GM23338 (cell line): ENCODE data around the gene PTPN5.

Experiments used
- CREB1 ChIP-seq: fragments of 250-450 bp; sonication (Bioruptor Pico); IDR thresholded peaks from 2 replicates; pipeline ENCODE4 v1.5.0; 2020; ENCODE audit warnings: low read depth, mild to moderate bottlenecking, moderate library complexity
- CTCF ChIP-seq, 2 experiments: fragments of 200-600 bp in 1 of 2; sonication (generic) in 1 of 2; conservative IDR thresholded peaks; 2 replicates each; pipeline versions ENCODE4 v1.5.1 to v1.6.1; 2016 to 2017; ENCODE audit warnings: antibody characterized with exemption in 2 of 2, low read depth in 2 of 2, mild to moderate bottlenecking in 2 of 2, moderate library complexity in 1 of 2
- EZH2 ChIP-seq: fragments of 200-600 bp; sonication (generic); IDR thresholded peaks from one replicate; pipeline ENCODE4 v1.8.0; 2017; ENCODE audit warnings: antibody characterized with exemption, mild to moderate bottlenecking, low read depth; ENCODE audit not compliant: unreplicated experiment
- POLR2AphosphoS5 ChIP-seq: IDR thresholded peaks from 2 replicates; pipeline ENCODE4 v1.6.1; 2016; ENCODE audit warnings: antibody characterized with exemption, low read depth
- REST ChIP-seq: IDR thresholded peaks from one replicate; pipeline ENCODE4 v1.6.1; 2018; ENCODE audit warnings: antibody characterized with exemption; ENCODE audit not compliant: unreplicated experiment

GRCh38 chr11:18730020-18730419 is 61.6 kb downstream of the PTPN5 start:
- TF ChIP-seq REST (no peak), POLR2AphosphoS5 (no peak), CTCF (conservative IDR thresholded peaks at IDR 0.05; ENCODE audit: low read depth in 2 of 2) (no peak), EZH2 (no peak), CREB1 (no peak)
